Measurements from ENCODE around the gene HUNK. TPM values are rescaled to one million over a fixed set of nuclear protein-coding genes. Genes with fewer than 3 reads are reported as not detected.

The HUNK gene
- total and polyA plus RNA-seq, 7 experiments from 2014 or later: 0.16 to 0.54 (median 0.30) TPM; not detected in 4

DNA sequence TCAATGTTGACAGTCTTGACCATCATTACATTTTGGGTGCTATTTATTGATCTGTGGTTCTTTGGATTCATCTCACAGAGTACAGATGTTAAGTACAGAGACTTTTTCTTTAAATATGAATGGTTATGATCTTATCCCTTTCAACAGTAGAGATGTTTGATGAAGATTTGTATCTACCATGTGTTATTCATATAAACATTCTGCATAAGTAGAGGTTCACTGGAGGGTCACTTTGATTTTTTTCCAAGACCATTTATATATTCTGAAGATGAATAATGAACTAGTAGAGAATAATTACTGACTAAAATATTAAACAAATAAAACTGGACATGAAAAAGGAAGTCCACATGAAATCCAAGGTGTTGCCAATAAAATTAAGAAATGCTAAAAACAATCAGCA, 28.6 kb upstream of the HUNK start:
- Mint-ChIP-seq H3K9me3 (peaks cover 0 to 3% (median 0%) of the 10 kb centered on the region in 11 donors), H3K4me3 (no peak overlapping the region), H3K27ac (no peak overlapping the region), H3K4me1 (no peaks in the 10 kb centered on the region), H3K27me3 (peaks cover 3 to 52% (median 33%) of the 10 kb centered on the region in 5 donors), H3K36me3 (no peaks in the 10 kb centered on the region)
- DNase-seq (no peak), ATAC-seq (no peak)
- Histone ChIP-seq H3K9me3 (ENCODE audit: control insufficient read depth in 2 of 3, low read length in 3 of 3) (no peaks in the 10 kb centered on the region), H3K36me3 (ENCODE audit: control insufficient read depth in 2 of 3, insufficient read depth in 3 of 3, low read length in 3 of 3) (no peaks in the 10 kb centered on the region), H3K27me3 (ENCODE audit: control insufficient read depth in 2 of 2, insufficient read depth in 2 of 2, low read length in 2 of 2) (no peaks in the 10 kb centered on the region), H3K4me1 (ENCODE audit: control insufficient read depth in 2 of 2, insufficient read depth in 2 of 2, low read length in 2 of 2) (no peaks in the 10 kb centered on the region), H3K4me3 (ENCODE audit: low read length) (no peak overlapping the region), H3K27ac (ENCODE audit: low read depth, low read length) (no peak overlapping the region)
- intact Hi-C loops (cut with micrococcal nuclease): no loop called here
- ChIA-PET POLR2A (no interaction called here), CTCF (no interaction called here)

DNA sequence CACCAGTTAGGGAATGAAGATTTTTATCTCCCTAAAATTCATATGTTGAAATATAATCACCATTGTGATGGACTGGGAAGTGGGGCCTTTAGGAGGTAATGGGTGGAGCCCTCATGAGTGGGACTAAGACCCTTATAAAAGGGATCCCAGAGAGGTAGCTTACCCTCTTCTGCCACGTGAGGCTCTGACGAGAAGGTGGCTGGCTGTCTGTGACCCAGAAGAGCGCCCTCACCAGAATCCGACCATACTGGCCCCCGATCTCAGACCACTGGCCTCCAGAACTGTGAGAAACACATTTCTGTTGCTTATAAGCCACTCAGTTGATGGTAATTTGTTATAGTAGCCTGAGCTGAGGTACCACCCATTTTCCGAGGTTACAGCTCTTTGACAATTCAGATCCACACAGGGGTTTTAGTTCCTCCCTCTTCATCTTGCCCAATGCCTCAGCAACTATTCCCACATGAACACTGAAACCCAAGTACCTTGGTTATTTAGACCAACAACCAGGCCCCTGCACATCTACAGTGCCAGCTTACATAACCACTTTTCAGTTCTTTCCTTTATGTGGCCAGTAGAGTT, 27.6 kb upstream of the HUNK start:
- CTCF ChIA-PET: no interaction called here
- Histone ChIP-seq H3K36me3 (ENCODE audit: control insufficient read depth in 2 of 3, insufficient read depth in 3 of 3, low read length in 3 of 3) (no peaks in the 10 kb centered on the region), H3K4me3 (ENCODE audit: low read length) (no peak overlapping the region), H3K27me3 (ENCODE audit: control insufficient read depth in 2 of 2, insufficient read depth in 2 of 2, low read length in 2 of 2) (no peaks in the 10 kb centered on the region), H3K4me1 (ENCODE audit: control insufficient read depth in 2 of 2, insufficient read depth in 2 of 2, low read length in 2 of 2) (no peaks in the 10 kb centered on the region), H3K9me3 (ENCODE audit: control insufficient read depth in 2 of 3, low read length in 3 of 3) (no peaks in the 10 kb centered on the region), H3K27ac (ENCODE audit: low read depth, low read length) (no peak overlapping the region)
- H3K36me3 Mint-ChIP-seq: no peaks in the 10 kb centered on the region
- peaks cover 0 to 3% (median 0%) of the 10 kb centered on the region in 11 donors for H3K9me3 Mint-ChIP-seq
- ATAC-seq (no peak), DNase-seq (no peak)
- H3K27ac Mint-ChIP-seq: no peak overlapping the region
- no peak overlapping the region for H3K4me3 Mint-ChIP-seq
- peaks cover under 1 to 52% (median 33%) of the 10 kb centered on the region in 5 donors for H3K27me3 Mint-ChIP-seq
- POLR2A ChIA-PET: no interaction called here
- intact Hi-C loops (cut with micrococcal nuclease): no loop called here
- H3K4me1 Mint-ChIP-seq: no peaks in the 10 kb centered on the region

- intact Hi-C loops (cut with micrococcal nuclease): no loop called here
- no peaks in the 10 kb centered on the region for H3K4me1 Mint-ChIP-seq
- H3K4me3 Mint-ChIP-seq: no peak overlapping the region
- POLR2A ChIA-PET: no interaction called here
- Histone ChIP-seq H3K9me3 (ENCODE audit: control insufficient read depth in 2 of 3, low read length in 3 of 3) (no peaks in the 10 kb centered on the region), H3K36me3 (ENCODE audit: control insufficient read depth in 2 of 3, insufficient read depth in 3 of 3, low read length in 3 of 3) (no peaks in the 10 kb centered on the region), H3K4me3 (ENCODE audit: low read length) (no peak overlapping the region), H3K27ac (ENCODE audit: low read depth, low read length) (no peak overlapping the region), H3K4me1 (ENCODE audit: control insufficient read depth in 2 of 2, insufficient read depth in 2 of 2, low read length in 2 of 2) (no peaks in the 10 kb centered on the region), H3K27me3 (ENCODE audit: control insufficient read depth in 2 of 2, insufficient read depth in 2 of 2, low read length in 2 of 2) (no peaks in the 10 kb centered on the region)
- peaks cover 0 to 52% (median 29%) of the 10 kb centered on the region in 5 donors for H3K27me3 Mint-ChIP-seq
- DNase-seq (no peak), ATAC-seq (no peak)
- H3K36me3 Mint-ChIP-seq: peaks cover 0 to 8% (median 0%) of the 10 kb centered on the region in 5 donors
- H3K9me3 Mint-ChIP-seq: peaks cover 0 to 5% (median 0%) of the 10 kb centered on the region in 11 donors
- CTCF ChIA-PET: no interaction called here
- no peak overlapping the region for H3K27ac Mint-ChIP-seq
These were observed 26.1 kb upstream of the HUNK start for GRCh38 chr21:31846690-31847089.

GRCh38 chr21:31847761-31848160, 25.1 kb upstream of the HUNK start:
- Mint-ChIP-seq H3K4me1 (no peaks in the 10 kb centered on the region), H3K4me3 (no peak overlapping the region), H3K27me3 (peaks cover 0 to 48% (median 29%) of the 10 kb centered on the region in 5 donors), H3K9me3 (peaks cover 0 to 9% (median 3%) of the 10 kb centered on the region in 11 donors), H3K36me3 (peaks cover 0 to 8% (median 0%) of the 10 kb centered on the region in 5 donors), H3K27ac (no peak overlapping the region)
- DNase-seq (no peak), ATAC-seq (no peak)
- Histone ChIP-seq H3K9me3 (ENCODE audit: control insufficient read depth in 2 of 3, low read length in 3 of 3) (no peaks in the 10 kb centered on the region), H3K4me3 (ENCODE audit: low read length) (no peak overlapping the region), H3K27ac (ENCODE audit: low read depth, low read length) (no peak overlapping the region), H3K4me1 (ENCODE audit: control insufficient read depth in 2 of 2, insufficient read depth in 2 of 2, low read length in 2 of 2) (no peaks in the 10 kb centered on the region), H3K27me3 (ENCODE audit: control insufficient read depth in 2 of 2, insufficient read depth in 2 of 2, low read length in 2 of 2) (no peaks in the 10 kb centered on the region), H3K36me3 (ENCODE audit: control insufficient read depth in 2 of 3, insufficient read depth in 3 of 3, low read length in 3 of 3) (no peaks in the 10 kb centered on the region)
- intact Hi-C loops (cut with micrococcal nuclease): no loop called here
- ChIA-PET POLR2A (no interaction called here), CTCF (no interaction called here)

GRCh38 chr21:31848326-31848985, 24.4 kb upstream of the HUNK start:
- H3K27me3 ChIP-seq (ENCODE audit: control insufficient read depth in 2 of 2, insufficient read depth in 2 of 2, low read length in 2 of 2): no peaks in the 10 kb centered on the region
- H3K9me3 ChIP-seq (ENCODE audit: control insufficient read depth in 2 of 3, low read length in 3 of 3): no peaks in the 10 kb centered on the region
- no peaks in the 10 kb centered on the region for H3K4me1 Mint-ChIP-seq
- H3K27me3 Mint-ChIP-seq: peaks cover 0 to 46% (median 23%) of the 10 kb centered on the region in 5 donors
- no peaks in the 10 kb centered on the region for H3K36me3 ChIP-seq (ENCODE audit: control insufficient read depth in 2 of 3, insufficient read depth in 3 of 3, low read length in 3 of 3)
- H3K4me1 ChIP-seq (ENCODE audit: control insufficient read depth in 2 of 2, insufficient read depth in 2 of 2, low read length in 2 of 2): no peaks in the 10 kb centered on the region
- intact Hi-C loops (cut with micrococcal nuclease): no loop called here
- no peak overlapping the region for H3K4me3 ChIP-seq (ENCODE audit: low read length)
- ChIA-PET POLR2A (no interaction called here), CTCF (no interaction called here)
- H3K27ac ChIP-seq (ENCODE audit: low read depth, low read length): no peak overlapping the region
- H3K36me3 Mint-ChIP-seq: peaks cover 0 to 8% (median 0%) of the 10 kb centered on the region in 5 donors
- DNase-seq (no peak), ATAC-seq (no peak)
- H3K4me3 Mint-ChIP-seq: no peak overlapping the region
- H3K9me3 Mint-ChIP-seq: peaks cover 0 to 9% (median 3%) of the 10 kb centered on the region in 11 donors
- no peak overlapping the region for H3K27ac Mint-ChIP-seq

GRCh38 chr21:31850886-31851285, 21.9 kb upstream of the HUNK start:
- no peak overlapping the region for H3K27ac Mint-ChIP-seq
- no peaks in the 10 kb centered on the region for H3K9me3 ChIP-seq (ENCODE audit: control insufficient read depth in 2 of 3, low read length in 3 of 3)
- H3K9me3 Mint-ChIP-seq: peaks cover 0 to 9% (median 2%) of the 10 kb centered on the region in 11 donors
- no peak for DNase-seq
- no peak overlapping the region for H3K27ac ChIP-seq (ENCODE audit: low read depth, low read length)
- no peaks in the 10 kb centered on the region for H3K27me3 ChIP-seq (ENCODE audit: control insufficient read depth in 2 of 2, insufficient read depth in 2 of 2, low read length in 2 of 2)
- ChIA-PET CTCF (no interaction called here), POLR2A (no interaction called here)
- intact Hi-C loops (cut with micrococcal nuclease): no loop called here
- H3K4me1 ChIP-seq (ENCODE audit: control insufficient read depth in 2 of 2, insufficient read depth in 2 of 2, low read length in 2 of 2): no peaks in the 10 kb centered on the region
- H3K36me3 ChIP-seq (ENCODE audit: control insufficient read depth in 2 of 3, insufficient read depth in 3 of 3, low read length in 3 of 3): no peaks in the 10 kb centered on the region
- ATAC-seq: no peak
- no peak overlapping the region for H3K4me3 Mint-ChIP-seq
- H3K27me3 Mint-ChIP-seq: peaks cover 8 to 33% (median 10%) of the 10 kb centered on the region in 5 donors
- peaks cover 0 to 8% (median 0%) of the 10 kb centered on the region in 5 donors for H3K36me3 Mint-ChIP-seq
- no peaks in the 10 kb centered on the region for H3K4me1 Mint-ChIP-seq
- no peak overlapping the region for H3K4me3 ChIP-seq (ENCODE audit: low read length)

GRCh38 chr21:31855180-31855579, 17.6 kb upstream of the HUNK start:
- ATAC-seq (no peak), DNase-seq (no peak)
- no peaks in the 10 kb centered on the region for H3K9me3 ChIP-seq (ENCODE audit: control insufficient read depth in 2 of 3, low read length in 3 of 3)
- H3K4me1 ChIP-seq (ENCODE audit: control insufficient read depth in 2 of 2, insufficient read depth in 2 of 2, low read length in 2 of 2): no peaks in the 10 kb centered on the region
- Mint-ChIP-seq H3K27ac (no peak overlapping the region), H3K36me3 (peaks cover 0 to 8% (median 0%) of the 10 kb centered on the region in 5 donors), H3K4me1 (no peaks in the 10 kb centered on the region), H3K27me3 (peaks cover 0 to 13% (median 10%) of the 10 kb centered on the region in 5 donors), H3K4me3 (no peak overlapping the region), H3K9me3 (peaks cover 0 to 9% (median 2%) of the 10 kb centered on the region in 11 donors)
- CTCF ChIA-PET: no interaction called here
- H3K4me3 ChIP-seq (ENCODE audit: low read length): no peak overlapping the region
- intact Hi-C loops (cut with micrococcal nuclease): no loop called here
- no peaks in the 10 kb centered on the region for H3K36me3 ChIP-seq (ENCODE audit: control insufficient read depth in 2 of 3, insufficient read depth in 3 of 3, low read length in 3 of 3)
- no peaks in the 10 kb centered on the region for H3K27me3 ChIP-seq (ENCODE audit: control insufficient read depth in 2 of 2, insufficient read depth in 2 of 2, low read length in 2 of 2)
- POLR2A ChIA-PET: no interaction called here
- H3K27ac ChIP-seq (ENCODE audit: low read depth, low read length): no peak overlapping the region
